Frontal cortex (tissue), 4 donors: ENCODE measurements around the gene WIPF1. TPM values are rescaled to one million over a fixed set of nuclear protein-coding genes. Genes with fewer than 3 reads are reported as not detected.

Experiments used
- DNase-seq, 2 donors: peaks; one replicate each; pipeline ENCODE4 v3.0.0; 2012; ENCODE audit warnings: low spot score in 2 of 2
- FAIRE-seq: peaks from 2 replicates; lab custom pipeline; 2012; peaks lifted over from hg19 to GRCh38; lab: Jason Lieb, UNC
- total RNA-seq: library from RNA; depleted of rRNA; stranded (reverse); fragments of >200 nt; gene quantifications from one replicate; pipeline ENCODE4 v1.2.3, GENCODE V29; 2014
- donor health status: control.
- donor health status: control.
- donor health status: control.

The WIPF1 gene
- total RNA-seq, 1 donor from 2014 or later: 1.2 TPM

DNA sequence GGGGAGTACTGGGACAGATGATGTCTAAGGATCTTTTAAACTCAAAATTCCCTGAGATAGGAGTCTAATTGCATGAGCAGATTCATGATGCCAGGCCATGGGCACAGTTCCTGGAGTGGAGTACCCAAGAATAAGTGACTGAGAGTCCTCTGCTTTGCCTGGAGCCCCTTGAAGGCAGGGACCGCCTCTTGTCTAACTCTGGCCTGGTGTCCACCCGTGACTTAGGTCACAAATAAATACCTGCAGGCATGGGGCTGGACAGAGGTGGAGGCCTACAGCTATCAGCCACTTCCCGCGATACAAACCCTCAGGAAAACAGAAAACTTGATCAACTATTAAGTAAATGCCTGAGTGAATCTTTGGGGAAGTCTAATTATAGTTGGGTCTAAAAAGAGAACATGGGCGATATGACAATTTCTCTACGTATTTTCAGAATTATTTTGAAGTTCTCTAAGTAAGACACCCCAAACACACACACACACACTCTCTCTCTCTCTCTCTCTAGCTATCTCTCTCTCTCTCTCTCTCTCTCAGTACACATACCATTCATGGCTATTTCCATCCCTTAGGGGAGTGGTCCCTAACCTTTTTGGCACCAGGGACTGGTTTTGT, 1.8 kb upstream of the WIPF1 start:
- no peak for FAIRE-seq
- no peak for DNase-seq

DNA sequence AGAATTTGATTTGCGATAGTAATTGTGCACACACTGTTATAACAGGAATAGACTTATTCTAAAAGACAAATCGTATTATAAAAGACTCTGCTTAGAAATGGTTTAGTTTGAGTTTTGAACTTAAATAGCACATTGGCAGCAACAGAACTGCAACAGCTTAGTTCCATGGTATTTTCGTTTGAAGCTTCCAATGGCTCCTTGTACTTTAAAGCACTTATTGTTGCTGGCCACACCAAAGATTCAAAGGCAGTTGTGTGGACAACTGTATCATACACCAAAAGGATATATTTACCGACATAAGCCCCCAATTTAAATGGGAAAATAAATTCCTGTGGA, 627 bp downstream of the WIPF1 start:
- FAIRE-seq (no peak), DNase-seq (no peak)

DNA sequence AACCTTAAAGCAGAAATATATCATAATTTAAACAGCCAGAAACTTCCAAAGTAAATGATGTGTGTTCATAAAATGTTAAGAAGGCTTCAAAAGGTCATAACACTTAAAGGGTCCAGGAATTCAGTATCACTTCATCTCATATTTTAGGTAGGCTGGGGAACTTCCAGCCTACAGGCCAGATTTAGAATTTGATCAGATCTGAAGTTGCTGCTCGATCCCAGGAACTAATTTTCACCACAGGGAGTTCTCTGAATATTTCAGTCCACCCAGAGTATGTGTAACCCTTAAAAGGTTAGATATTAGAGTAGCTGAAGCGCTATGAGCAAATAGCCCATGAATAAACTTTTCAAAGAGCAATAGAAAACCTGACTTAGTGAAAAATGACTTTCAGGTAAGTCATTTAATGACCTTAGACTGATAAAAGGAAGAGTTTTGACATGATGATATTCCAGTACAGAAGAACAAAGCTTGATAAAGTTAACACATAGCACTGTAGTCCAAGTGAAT, 1.7 kb downstream of the WIPF1 start:
- FAIRE-seq: no peak

DNA sequence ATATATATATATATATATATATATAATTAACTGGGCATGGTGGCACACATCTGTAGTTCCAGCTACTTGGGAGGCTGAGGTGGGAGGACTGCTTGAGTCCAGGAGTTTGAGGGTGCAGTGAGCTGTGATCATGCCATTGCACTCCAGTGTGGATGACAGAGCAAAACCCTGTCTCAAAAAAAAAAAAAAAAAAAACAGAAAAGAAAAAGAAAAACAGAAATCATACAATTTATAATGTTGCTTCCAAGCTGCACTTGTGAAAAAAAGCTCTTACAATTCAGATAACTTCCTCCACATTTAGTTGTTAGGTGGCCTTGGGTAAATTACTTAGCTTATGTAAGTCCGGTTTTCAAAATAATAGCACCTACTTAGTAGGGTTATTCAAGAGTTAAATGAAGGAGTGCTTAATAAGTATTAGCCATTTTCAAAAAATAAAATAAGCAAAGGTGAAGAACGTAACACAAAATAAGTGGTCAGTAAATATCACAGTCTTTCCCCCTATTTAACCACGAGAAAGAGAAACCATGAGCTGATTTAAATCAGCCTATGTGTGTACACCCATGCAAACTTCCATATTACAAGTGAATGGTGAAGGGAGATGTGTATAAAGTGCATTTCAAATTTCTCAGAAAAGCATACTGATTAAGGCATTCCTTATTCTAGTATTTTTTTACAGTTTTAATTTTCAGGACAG, 2.3 kb downstream of the WIPF1 start:
- no peak for DNase-seq

More for the DNA sequence above, 1.7 kb downstream of the WIPF1 start:
- no peak for DNase-seq

GRCh38 chr2:174594456-174594855, 3.1 kb downstream of the WIPF1 start:
- FAIRE-seq: no peak
- no peak for DNase-seq

More for the DNA sequence above, 2.3 kb downstream of the WIPF1 start:
- FAIRE-seq: no peak

DNA sequence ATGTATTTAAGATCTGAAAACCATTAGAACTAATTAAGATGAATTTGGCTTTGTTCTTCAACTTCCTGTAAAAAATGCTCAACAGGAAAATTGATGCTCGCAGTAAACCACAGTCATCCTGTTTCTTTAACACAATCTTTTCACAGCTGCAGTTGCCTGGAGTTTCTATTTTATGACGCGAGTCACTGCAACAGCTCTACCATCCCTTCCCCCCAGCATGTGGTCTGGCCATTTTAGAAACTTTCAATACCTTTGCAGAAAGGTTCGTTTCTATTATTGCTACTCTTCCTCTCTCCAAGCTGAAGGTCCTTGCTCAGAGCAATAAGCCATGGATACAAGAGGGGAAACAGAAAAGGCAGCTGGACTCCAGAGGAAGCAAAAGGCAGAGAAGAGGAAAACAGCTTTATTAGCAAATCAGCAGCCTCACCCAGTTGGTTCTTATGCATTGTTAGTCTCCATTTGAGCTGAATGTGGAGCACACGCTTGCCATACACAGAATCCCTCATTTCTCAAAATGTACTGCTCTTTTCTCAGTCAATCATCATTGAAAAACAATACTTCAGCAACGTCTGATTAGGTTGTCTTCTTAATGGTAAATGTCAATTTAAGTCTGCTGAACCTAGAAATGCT, 3.9 kb downstream of the WIPF1 start:
- DNase-seq: no peak
- FAIRE-seq: no peak

GRCh38 chr2:174593041-174593440, 4.6 kb downstream of the WIPF1 start:
- DNase-seq: no peak
- FAIRE-seq: no peak

DNA sequence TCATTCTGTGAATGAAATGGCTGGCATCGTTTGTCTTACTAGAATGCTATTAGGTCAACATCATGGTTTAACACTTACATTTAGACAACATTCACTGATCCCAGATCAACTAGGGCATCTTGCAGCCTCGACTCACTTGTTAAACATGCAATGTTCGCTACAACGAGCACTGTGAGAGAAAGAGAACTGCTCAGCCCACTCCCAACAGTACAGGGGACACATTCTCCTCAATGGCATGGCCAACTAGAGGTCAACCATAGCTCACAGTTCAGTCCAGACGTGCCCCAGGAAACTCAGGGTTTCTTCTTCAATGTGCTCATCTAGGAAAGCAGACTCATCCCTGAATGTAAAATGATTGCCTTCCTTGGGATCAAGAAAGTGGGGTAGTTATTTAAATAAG, 5.9 kb downstream of the WIPF1 start:
- no peak for FAIRE-seq
- DNase-seq: no peak

- DNase-seq (no peak), FAIRE-seq (no peak)
Measured at GRCh38 chr2:174590928-174591648, 6.5 kb downstream of the WIPF1 start.

DNA sequence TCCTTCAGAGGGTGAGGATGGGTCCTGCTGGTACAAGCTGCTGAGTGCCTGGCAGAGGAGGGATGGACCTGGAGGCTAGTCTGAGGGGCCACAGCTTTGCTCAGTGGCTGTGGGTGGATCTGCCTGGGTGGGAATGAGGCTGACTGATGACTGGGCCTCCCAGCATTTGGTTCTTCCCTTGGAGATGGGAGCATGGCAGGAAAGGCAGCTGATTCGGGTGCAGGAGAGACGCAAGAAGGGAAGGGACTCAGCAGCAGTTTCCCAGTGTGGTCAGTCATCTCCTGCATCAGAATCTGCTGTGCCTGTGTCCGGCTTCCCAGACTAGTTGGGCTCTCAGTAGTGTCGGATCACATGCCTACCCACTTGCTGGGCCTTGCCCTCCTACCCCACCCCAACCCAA, 7.3 kb downstream of the WIPF1 start:
- FAIRE-seq (no peak), DNase-seq (no peak)

DNA sequence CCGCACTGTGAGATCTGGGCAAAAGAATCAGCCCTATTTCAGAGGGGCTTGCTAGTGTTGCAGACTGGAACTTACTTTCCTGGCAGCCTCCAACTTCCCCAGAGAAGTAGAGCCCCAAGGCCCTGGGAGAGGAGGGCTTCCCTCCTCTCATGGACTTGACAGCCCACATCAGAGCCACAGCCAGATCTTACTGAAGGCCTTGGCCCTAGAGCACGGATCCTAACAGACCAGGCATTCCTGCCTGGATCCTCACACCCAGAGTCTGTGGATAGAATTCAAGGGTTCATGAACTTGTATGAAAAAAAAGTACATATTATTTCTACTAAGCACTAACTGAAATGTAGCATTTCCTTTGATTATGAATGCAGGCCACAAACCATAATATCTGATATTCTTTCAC, 8.3 kb downstream of the WIPF1 start:
- DNase-seq (no peak), FAIRE-seq (no peak)

DNA sequence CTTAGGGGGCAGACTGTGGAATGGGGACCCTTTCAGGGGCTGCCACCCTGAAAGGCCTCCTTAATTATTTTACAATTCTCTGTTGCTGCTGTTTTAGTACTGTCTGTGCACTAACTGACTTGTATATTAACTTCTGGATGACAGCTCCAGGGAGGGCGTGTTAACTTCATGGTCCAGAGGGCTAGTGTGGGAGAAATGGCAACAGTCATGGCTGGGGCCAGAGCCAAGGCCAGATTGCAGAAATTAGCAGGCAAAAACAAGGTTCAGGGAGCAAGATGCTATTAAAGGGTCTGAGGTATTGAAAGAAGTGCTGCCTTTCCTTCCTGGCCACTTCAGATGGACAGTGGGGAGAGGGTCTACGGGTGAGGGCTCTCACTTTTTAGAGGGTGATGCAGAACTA, 9.1 kb downstream of the WIPF1 start:
- no peak for FAIRE-seq
- no peak for DNase-seq

- DNase-seq (no peak), FAIRE-seq (no peak)
Measured at GRCh38 chr2:174587579-174587978, 10.0 kb downstream of the WIPF1 start.

- no peak for FAIRE-seq
- no peak for DNase-seq
Measured at GRCh38 chr2:174586418-174587295, 10.9 kb downstream of the WIPF1 start.

GRCh38 chr2:174585657-174586252, 11.8 kb downstream of the WIPF1 start:
- FAIRE-seq (no peak), DNase-seq (no peak)

DNA sequence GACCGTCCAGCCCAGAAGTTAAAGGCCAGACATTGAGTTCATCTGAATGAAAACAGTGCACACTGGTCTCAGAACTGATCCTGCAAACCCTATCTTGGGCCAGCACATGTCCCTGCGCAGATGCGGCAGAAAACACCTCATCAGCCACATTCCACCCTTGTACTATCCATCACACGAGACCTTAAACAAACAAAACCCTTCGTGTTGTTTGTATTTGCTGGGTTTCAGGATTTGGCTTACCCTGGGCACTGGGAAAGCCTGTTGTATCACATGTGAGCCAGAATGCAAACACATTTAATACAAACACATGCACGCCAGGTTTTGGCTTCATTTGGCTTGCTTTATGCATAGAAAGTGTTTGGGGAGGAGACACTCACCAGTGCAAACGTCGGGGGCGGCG, 12.5 kb downstream of the WIPF1 start:
- no peak for FAIRE-seq
- no peak for DNase-seq

- DNase-seq: no peak
- FAIRE-seq: no peak
Measured at GRCh38 chr2:174581491-174581890, 16.1 kb downstream of the WIPF1 start.

DNA sequence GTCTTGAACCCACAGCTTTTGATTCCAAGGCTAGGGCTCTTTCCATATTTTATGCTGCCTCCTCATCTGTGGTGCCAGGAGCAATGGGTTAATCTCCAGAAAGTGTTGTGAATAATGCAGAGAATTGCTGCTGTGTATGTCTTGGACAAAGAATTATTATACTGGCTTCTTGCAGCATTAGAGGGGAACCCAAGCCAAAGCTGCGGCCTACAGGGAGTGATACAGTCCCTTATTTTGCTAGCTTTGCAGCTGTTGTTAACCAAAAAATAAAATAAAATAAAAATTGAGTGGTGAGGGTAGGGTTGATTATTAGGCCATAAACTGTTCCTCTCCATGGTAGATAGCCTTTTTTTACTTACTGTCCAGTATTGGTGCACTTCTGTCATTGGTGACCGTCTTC, 16.7 kb downstream of the WIPF1 start:
- DNase-seq: no peak
- no peak for FAIRE-seq

DNA sequence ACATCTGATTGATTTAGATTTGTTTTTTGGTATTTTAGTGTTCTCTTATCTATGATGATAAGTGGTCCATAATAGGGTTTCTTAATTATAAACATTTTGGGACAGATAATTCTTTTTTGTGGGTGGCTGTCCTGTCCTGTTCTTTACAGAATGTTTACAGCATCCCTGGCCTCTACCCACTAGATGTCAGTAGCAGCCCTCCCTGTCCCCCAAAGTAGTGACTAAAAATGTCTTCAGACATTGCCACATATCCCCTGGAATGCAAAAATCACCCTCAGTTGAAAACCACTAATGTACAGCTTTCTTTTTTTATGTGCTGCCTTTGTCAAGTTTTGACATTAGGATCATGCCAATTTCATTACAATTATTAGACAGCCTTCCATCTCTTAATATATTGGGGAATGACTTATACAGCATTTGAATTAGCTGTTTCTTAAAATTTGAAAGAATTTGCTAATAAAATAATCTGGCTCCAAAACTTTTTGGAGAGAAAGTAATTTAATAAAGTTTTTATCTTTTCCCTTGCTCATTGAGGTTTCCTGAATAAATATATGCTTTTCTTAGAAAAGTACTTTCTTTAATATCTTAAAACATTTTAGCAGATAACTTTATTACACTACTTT, 19.5 kb downstream of the WIPF1 start:
- DNase-seq: no peak

More for the DNA sequence above, 19.5 kb downstream of the WIPF1 start:
- FAIRE-seq: peak; percentile 72
